GM18873 (cell line): ENCODE measurements around the gene GLUD2.

Source experiments
- ATAC-seq: cut with Tn5 transposase; IDR thresholded peaks from one replicate; pipeline ENCODE4 v1.9.1; 2021; ENCODE audit warnings: mild to moderate bottlenecking, moderate library complexity, moderate number of reproducible peaks; ENCODE audit not compliant: unreplicated experiment, low FRiP score

GLUD2 gene

GRCh38 chrX:121093011-121093410 lies 45.6 kb downstream of the GLUD2 start:
- ATAC-seq = no peak
